ENCODE results near the gene KRTAP5-3.

DNA sequence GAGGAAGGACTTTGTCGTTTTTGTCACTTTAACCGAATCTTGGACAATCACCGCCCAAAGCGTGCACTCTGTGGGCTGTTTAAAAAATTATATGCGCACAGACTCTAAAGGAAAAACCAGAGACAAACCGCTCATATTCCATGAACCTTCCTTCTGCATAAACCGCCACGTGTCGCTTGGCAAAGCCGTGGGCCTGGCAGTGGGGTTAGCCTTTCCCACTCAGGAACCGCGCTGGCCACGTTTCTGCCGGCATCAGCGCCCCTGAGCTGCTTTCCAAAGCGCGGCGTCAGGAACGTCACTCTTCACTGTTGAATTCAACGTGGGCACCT is 44.1 kb upstream of the KRTAP5-3 start:
- TF ChIP-seq, protein P1, sequence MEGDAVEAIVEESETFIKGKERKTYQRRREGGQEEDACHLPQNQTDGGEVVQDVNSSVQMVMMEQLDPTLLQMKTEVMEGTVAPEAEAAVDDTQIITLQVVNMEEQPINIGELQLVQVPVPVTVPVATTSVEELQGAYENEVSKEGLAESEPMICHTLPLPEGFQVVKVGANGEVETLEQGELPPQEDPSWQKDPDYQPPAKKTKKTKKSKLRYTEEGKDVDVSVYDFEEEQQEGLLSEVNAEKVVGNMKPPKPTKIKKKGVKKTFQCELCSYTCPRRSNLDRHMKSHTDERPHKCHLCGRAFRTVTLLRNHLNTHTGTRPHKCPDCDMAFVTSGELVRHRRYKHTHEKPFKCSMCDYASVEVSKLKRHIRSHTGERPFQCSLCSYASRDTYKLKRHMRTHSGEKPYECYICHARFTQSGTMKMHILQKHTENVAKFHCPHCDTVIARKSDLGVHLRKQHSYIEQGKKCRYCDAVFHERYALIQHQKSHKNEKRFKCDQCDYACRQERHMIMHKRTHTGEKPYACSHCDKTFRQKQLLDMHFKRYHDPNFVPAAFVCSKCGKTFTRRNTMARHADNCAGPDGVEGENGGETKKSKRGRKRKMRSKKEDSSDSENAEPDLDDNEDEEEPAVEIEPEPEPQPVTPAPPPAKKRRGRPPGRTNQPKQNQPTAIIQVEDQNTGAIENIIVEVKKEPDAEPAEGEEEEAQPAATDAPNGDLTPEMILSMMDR (IDR thresholded peaks at IDR 0.05; ENCODE audit: extremely low read depth in 1 of 2, insufficient read depth in 1 of 2, low read depth in 1 of 2, low read length in 2 of 2): no peak
- no peak for TF ChIP-seq POLR2A (IDR thresholded peaks at IDR 0.05; ENCODE audit: low read depth, low read length)
- TF ChIP-seq POLR2AphosphoS5 (IDR thresholded peaks at IDR 0.05; ENCODE audit: insufficient read depth, low read depth, low read length): no peak
- no peak for TF ChIP-seq EZH2 (IDR thresholded peaks at IDR 0.05; ENCODE audit: borderline replicate concordance, low read depth, low read length, severe bottlenecking)
